ENCODE data around the gene EBF3.
"Not testable (repeated sequence)": the region's sequence is repeated elsewhere in the genome, so short reads cannot be mapped to it uniquely, and the experiment has no call there.

EBF3 gene

DNA sequence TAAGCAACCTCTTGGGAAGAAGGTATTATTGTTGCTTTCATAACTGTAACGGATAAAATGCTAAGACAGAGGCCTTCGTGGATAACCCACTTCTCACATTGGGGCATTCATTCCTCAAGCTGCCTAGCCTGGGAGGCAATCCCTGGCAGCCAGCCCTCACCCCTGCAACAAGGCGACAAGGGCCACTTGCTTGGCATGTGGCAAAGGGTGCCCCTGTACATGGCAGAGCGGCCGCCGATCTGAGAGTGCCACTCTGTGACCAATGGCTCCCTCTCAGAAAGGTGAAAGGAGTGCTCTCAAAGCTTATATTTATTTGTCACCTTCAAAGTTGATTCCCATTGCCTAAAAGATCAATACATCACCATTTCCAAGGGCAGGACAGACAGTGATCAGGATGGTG, 31.9 kb downstream of the EBF3 start:
- DNase-seq (ENCODE audit: insufficient read length, low spot score) = no peak
- FAIRE-seq = no peak

DNA sequence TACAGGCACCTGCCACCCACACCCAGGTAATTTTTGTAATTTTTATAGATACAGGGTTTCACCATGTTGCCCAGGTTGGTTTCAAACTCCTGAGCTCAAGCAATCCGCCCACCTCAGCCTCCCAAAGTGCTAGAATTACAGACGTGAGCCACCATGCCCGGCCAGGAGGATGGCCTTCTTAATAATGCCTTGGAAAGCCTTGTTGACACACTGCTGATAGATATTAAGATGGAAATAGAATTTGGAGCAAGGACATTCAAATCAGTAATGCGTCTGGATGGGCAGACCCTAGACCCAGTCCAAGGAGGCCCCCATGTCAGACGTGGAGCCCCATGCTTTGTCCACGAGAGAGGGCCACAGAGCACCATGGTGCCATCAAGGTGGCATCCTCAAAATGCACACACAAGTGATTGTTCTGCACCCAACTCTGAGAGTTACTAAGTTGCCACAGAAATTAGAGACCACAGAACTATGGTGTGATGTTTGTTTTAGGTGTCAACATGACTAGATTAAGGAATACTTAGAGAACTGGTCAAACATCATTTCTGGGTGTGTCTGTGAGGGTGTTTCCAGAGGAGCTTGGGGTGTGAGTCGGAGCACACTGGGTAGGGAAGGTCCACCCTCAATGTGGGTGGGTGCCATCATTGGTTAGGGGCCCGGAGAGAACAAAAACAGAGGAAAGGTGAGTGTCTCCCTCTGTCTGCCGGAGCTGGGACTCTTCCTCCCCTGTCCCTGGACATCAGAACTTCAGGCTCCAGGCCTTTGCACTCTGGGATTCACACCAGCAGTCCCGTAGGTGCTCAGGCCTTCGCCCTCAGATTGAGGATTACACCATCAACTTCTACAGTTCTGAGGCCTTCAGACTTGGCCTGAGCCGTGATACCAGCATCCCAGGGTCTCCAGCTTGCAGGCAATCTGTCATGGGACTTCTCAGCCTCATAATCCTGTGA, 34.5 kb downstream of the EBF3 start:
- FAIRE-seq (no peak), DNase-seq (ENCODE audit: insufficient read length, low spot score) (no peak)

DNA sequence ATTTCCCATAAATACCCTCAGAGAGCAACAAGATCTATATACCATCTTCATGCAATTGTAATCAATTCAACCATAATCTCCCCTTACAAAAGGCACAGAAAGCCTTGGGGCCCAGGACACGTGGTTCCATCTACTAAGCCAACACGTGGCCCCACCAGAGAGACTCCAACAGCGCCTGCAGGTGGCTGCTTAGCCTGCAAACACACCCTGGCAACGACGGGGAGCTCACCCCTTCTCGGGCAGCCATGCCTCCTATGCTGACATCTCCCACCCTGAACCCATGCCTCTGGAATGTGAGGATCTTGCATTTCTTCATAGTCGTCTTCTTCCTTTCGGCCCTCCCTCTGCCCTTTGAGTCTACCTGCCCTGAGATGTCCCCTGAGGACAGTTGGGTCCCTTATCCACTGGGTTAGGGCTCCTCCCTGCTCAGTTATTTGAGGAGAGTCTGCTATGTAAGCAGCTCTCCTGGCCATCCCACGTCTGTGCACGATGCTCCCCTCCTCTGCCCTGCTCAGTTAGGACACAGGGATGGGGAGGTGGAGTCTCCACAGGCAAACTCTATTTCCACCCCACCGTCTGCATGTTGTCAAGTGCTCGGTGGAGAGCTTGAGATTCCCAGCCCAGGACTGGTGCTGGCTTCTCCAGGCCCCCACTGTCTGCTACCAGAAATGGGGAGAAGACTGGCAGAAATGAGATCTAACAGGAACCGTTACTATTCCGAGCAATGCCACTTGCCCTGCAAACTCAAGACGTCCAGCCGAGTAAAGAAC, 36.5 kb downstream of the EBF3 start:
- no peak for FAIRE-seq
- DNase-seq (ENCODE audit: insufficient read length, low spot score) = no peak

DNA sequence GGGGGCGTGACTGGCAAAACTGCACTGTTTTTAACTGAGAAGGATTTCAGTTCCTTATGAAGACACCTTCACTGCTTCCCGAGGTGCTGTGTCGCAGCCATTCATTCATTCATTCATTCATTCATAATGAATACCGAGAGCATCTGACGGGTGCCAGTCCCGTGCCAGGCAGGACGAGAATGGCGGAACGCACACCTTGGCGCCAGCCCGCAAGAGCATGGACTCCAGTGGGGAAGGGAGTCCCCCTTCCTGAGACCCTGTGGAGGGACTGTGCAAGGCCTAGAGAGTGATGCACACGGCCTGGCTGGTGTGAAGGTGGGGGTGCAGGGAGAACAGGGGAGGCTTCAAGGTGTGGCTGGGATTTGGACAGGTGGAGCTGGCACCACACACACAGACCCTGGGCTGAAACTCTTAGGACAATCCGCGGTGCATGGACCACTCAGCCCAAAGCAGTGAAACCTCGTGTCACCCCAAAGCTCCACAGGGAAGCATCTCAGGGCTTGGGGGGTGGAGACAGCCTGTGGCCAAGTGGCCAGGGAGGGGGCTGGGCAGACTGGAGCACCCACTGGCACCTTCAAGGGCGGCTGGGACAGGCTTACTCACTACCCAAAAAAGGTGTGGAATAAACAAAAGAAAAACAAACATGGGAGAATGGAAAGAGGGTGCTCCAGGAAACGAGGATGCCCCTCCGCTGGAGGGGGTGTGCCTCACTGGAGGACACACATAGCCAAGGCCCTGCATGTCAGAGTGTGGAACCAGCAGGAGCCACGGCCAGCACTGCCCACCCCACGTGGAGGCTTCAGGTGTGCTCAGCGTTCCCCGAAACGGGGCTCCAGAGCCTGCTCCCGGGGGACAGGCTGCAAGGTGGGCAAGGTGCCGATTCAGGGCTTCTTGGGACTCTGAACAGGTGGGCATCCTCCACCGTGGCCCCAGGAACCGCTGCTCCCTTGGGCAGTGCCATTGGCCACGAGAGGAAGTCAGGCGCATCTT, 37.7 kb downstream of the EBF3 start:
- DNase-seq (ENCODE audit: insufficient read length, low spot score) = no peak
- FAIRE-seq = no peak

DNA sequence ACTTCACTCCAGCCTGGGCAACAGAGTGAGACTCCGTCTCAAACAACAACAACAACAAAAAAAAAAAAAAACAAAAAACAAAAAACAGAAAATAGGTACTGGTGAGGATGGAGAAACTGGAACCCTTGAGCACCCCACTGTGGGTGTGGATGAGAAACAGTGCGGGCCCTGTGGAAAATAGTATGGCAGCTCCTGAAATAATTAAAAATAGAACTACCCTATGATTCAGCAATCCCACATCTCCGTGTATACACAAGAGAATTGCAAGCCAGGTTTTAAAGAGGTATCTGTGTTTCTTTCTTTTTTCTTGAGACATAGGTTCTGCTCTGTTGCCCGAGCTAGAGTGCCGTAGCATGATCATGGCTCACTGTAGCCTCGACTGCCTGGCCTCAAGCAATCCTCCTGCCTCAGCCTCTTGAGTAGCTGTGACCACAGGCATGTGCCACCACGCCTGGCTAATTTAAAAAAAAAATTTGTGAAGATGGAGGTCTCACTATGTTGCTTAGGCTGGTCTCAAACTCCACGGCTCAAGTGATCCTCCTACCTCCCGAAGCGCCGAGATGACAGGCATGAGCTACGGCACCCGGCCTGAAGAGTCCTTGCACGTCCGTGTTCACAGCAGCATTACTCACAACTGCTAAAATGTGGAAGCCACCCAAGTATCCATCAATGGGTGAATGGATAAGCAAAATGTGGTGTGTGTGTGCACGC, 39.5 kb downstream of the EBF3 start:
- DNase-seq (ENCODE audit: insufficient read length, low spot score) = no peak
- no peak for FAIRE-seq

DNA sequence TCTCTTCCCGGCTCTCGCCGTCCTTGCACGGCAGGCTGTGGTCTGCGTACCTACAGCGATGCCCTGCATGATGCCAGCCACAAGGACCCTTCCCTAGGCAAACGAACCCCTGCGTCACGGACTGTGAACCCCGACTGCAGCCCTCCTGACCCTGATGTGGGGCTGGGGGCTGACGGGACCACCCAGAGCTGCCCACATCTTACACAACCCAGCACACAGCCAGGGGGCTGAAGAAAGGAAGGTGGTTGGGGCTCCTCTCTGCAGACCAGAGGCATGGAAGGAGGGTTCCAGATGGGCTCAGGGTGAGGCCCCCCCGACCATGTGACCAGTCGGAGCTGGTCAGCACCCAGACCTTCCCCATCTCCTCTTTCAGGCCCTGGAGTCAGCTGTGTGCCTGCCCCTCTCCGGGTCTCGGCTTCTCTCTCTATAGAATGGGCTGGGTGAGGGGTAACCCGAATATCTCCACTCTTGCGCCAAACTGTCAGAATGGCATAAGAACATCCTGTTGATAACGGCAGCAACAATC, 41.4 kb downstream of the EBF3 start:
- no peak for FAIRE-seq

DNA sequence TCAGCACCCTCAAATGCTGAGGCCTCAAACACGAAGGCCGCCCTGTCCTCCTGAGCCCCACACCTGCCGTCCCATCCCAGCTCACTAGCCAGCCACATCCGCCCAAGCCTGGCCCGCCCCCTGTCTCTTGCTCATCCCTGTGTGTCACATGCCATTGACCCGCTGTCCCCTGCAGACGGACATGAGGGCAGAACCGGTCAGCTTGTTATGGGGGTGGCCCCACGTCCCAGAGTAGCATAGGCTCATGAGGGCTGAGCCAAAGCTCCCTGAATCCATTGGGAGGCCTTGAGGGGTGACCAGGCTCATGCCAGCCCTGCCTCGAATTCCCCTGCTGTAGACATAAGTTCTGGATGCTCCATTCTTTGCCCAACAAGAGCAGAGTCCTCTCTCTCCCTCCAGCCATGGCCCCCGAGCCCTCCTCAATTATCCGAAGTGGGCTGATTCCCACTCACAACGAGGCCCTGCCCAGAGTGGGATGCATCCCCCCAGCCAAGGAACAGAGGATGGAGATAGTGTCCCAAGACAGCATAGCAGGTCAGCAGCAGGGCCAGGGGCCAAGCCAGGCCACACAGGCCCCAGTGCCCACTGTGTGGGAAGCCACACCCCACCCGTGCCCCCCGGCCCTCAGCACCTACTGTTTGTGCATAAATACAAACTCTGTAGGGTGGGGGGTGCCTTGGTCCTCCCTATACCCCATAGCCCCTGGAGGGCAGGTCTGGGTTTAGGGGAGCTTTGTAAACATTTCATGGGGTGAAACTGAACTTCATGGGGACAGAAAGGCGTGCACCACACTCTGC, 42.1 kb downstream of the EBF3 start:
- FAIRE-seq (no peak), DNase-seq (ENCODE audit: insufficient read length, low spot score) (no peak)

More for the DNA sequence above, 41.4 kb downstream of the EBF3 start:
- DNase-seq (ENCODE audit: insufficient read length, low spot score) = no peak

DNA sequence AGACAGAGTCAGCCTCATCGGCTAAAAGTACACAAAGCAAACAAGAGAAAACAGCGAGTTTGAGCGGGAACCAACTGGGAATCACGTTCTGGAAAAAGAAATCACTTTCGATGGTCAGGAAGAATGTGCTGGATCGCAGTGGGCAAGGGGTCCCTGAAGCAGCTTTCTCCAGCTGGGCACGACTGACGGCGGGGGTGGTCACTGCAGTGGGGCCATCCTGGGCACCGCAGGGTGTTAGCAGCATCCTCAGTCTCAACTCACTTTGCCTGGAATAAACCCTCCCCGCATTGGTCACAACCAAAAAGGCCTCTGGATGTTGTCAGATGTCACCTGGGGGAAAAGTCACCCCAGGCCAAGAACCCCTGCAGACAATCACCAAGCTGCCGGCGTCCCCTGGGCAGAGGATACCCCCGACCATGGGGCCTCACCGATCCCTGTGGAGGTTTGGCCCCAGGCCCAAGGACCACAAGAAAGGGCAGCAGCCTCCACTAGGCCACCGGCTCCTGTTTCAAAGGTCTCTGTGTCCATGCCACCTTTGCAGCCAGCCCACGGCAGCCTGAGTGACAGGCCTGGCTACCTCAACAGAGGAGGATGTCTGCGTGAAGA, 42.9 kb downstream of the EBF3 start:
- FAIRE-seq (no peak), DNase-seq (ENCODE audit: insufficient read length, low spot score) (no peak)

DNA sequence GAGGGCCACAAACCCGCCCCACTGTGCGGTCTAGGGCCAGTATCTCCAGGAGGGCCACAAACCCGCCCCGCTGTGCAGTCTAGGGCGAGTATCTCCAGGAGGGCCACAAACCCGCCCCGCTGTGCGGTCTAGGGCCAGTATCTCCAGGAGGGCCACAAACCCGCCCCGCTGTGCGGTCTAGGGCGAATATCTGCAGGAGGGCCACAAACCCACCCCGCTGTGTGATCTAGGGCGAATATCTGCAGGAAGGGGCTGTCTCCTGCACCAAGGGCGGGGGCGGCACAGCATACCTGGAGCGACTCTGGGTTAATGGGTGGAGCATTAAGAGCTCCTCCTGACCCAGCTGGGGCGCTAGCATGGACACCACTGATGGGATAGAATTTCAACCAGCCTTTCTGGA, 43.9 kb downstream of the EBF3 start:
- not testable (repeated sequence) for FAIRE-seq

DNA sequence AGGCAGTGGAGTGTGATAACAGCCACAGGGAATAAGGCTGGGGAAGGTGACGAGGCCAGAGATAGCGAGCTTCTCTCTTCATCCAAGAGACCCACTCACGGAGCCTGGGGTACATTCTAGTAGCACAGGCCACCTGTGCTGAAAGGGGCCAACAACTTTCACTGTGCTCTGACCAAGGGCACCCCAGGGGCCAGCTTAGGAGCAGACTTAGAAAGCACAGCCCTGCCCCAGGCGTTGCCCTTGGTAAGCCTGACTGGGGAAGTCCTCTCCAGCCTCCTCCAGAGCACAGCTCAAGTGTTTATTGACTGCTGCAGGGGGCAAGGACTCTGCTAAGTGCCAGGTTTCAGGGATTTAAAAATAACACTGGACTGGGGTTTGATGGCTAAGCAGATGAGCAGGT, 44.7 kb downstream of the EBF3 start:
- no peak for FAIRE-seq
- DNase-seq (ENCODE audit: insufficient read length, low spot score) = no peak

More for the DNA sequence above, 43.9 kb downstream of the EBF3 start:
- DNase-seq (ENCODE audit: insufficient read length, low spot score) = not testable (repeated sequence)

DNA sequence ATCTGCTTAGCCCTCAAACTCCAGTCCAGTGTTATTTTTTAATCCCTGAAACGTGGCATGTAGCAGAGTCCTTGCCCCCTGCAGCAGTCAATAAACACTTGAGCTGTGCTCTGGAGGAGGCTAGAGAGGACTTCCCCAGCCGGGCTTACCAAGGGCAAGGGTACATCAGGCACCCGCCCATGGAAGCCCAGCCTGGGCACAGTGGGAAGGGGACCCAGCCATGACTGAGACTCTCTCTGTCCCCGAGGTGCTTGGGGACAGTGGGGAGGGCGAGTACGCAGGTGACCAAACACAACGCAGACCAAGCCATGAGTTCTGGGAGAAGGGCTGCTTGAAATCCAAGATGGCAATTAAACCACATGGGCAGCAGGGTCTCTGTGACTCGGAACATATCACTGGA, 45.2 kb downstream of the EBF3 start:
- FAIRE-seq = no peak

DNA sequence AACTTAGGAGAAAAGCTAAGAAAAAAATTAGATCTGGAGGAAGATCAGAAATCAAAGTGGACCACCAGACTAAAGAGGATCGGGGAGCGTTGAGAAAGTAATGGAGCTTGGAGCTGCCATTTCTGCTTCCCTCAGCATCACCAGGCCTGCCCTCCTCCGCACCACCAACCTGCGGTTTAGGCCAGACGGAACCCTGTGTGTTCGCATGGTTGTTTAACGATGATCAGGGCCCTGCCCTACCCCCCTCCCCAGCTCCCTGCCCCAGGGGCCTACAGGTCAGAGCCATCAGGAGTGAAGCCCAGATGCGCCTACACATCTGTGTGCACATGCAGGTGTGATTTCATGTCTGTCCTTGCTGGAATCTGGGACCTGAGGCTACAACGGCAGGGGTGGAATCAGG, 45.7 kb downstream of the EBF3 start:
- DNase-seq (ENCODE audit: insufficient read length, low spot score) (no peak), FAIRE-seq (no peak)

More for the DNA sequence above, 45.2 kb downstream of the EBF3 start:
- no peak for DNase-seq (ENCODE audit: insufficient read length, low spot score)

DNA sequence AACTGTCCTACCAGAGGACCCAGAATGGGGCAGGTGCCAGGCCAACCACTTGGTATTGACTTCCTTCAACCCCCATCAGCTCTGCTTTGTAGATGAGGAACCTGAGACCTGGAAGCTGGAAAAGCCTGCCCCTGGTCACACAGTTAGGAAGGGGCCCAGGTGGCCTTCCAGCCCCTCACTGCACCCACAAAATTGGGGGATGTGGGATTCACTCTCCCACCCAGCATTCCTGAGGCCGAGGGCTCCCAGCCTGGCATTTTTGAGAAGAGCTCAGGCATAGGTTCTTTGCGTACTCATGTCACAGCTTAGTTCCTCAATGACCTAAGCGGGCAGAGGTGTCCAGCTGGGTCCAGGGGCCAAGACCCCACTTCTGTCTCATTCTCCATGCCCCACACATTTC, 46.1 kb downstream of the EBF3 start:
- no peak for FAIRE-seq

DNA sequence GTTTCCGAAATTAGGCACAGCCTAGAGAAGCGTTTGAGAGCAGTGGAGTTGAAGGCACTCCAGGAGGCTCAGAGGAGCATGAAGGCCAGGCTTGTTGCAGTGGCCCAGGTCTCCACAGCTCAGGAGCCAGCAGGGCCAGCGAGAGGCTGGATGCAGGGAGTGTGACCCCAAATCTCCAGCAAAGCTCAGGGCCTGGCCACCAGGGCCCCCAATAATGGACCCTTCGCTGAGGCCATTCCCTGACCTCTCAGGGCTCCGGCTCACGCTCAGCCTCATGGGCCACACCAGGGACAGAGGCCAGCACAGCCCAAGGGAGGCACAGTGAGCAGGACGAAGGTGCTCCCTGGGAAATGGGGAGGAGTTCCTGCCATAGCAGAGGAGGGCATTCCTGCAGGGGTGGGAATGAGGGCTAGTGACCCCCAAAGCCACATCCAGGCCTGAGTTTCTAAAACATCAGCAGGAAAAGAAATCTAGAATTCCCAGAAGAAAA, 47.5 kb downstream of the EBF3 start:
- DNase-seq (ENCODE audit: insufficient read length, low spot score) (no peak), FAIRE-seq (no peak)

More for the DNA sequence above, 46.1 kb downstream of the EBF3 start:
- no peak for DNase-seq (ENCODE audit: insufficient read length, low spot score)

DNA sequence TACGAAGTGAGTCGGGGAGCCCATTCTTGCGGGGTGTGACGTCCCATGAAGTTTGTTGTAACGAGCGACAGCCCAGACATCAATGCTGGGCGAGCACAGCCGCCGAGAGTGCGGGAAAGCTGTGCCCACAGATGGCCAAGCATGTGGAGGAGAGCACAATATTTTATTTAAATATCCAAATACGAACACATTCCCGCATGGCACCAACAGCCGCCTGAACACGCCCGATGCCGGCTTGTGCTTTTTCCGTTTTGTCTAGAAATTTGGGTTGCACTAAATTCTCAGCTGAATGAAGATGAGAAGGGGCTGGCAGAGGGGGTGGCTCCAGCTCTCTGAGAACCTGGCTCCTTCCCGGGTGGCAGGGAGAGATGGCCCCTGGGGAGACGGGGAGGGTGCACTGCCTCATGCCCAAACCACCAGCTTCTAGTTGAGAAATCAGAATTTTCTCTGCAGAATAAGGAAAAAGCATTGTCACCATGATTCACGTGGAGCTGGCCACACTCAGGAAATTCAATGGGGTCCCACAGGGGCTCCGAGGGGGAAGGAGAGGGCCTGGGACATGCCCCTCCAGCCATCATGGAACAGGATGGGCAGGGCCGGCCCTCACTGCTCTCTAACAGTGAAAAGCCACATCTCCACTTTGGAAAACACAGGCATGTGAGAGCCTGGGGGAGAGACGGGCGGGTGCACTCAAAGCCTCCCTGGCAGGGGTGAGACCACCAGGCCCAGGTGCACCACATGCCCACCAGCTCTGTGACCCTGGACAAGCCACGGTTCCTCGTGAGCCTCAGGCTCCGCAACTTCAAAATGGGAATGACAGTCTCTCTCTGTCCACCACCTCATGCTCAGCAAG, 48.3 kb downstream of the EBF3 start:
- FAIRE-seq (no peak), DNase-seq (ENCODE audit: insufficient read length, low spot score) (no peak)

DNA sequence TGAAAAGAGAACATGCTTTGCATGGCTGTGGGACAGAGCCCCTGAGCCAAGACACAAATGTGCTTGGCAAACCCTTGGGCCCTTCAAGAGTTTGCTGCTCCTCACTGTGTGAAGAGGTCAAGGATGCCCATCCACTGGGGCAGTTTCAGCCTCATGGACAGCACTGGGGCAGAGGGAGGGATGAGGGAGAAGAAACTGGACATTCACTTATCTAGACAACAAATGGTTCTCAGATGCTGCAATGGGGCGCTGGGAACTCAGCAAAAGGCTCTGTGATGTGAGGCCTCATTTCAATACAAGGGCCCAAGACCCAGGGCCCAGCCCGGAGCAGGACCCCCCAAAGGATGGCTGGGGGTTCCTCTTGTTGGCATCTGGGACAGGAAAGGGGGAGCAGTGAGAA, 49.1 kb downstream of the EBF3 start:
- DNase-seq (ENCODE audit: insufficient read length, low spot score) = no peak
- no peak for FAIRE-seq

DNA sequence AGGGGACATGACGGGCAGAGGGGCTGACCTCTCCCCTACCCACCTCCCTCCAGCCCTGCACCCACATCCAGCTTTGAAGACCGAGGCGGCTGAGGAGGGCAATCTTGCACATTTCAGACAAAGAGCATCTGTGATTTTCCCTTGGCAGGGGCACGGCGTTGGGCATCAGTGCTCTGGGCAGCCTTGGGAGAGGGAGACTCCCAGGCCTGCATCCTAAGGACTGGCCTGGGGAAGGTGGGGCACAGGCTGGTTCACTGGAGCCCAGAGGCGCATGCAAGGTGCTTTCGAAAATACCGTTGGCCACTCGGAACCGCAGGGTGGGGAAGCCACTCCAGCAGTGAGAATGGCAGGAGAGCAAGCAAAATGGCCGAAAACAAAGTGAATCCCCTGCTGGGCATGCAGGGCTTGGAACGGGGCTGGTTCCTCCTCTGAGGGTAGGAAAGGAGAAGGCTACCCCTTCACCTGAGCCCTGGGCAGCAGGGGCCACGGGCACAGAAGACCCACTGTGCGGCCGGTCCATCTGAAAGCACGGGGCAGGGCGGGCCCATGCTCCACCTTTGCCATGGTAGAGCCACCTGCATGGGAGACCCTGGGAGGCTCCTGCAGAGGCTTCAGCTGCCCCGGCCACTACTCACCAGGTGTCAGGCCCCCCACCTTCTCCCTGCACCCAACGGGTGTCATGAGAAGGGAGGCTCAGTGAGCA, 49.8 kb downstream of the EBF3 start:
- DNase-seq (ENCODE audit: insufficient read length, low spot score) (no peak), FAIRE-seq (no peak)

All from HTR-8/SVneo (cell line).